ENCODE data around the gene C22orf23. TPM values are rescaled to one million over a fixed set of nuclear protein-coding genes. Genes with fewer than 3 reads are reported as not detected.

Gene C22orf23
- total RNA-seq, 2 donors from 2014 or later: not detected

DNA sequence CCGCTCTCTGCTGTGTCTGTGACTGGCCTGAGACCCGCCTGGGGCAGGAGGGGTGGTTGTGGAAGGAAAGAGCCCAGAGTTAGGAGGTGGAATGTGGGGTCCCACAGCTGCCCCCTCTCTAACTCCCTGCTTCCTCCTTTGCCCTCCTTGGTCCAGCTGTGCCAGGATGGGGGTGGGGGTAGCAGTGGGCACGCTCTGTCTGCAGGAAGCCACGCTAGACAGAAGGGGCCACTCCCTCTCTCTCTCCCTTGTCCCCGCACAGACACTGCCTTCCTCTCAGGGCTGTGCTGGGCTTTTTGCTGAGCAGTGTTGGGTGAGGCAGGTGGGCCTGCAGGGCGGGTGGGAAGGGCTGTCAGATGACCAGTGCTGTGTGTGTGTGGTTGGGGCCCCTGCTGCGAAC is 33.0 kb upstream of the C22orf23 start:
- intact Hi-C loops (cut with DNase I): no loop called here
- WGBS, 2 donors: 67 to 89% methylated on average over 4 to 7 of the region's 7 CpGs
- no peaks in the 10 kb centered on the region for H3K27me3 ChIP-seq
- DNase-seq (no peak), ATAC-seq (peak; percentile 17)
- peak overlapping the region in 2 of 4 donors; percentile 17 to 34 for H3K27ac ChIP-seq
- H3K4me1 ChIP-seq: peaks cover 8% of the 10 kb centered on the region
- no peaks in the 10 kb centered on the region for H3K36me3 ChIP-seq (replicated peaks in 1 of 2; ENCODE audit: insufficient read depth in 1 of 2, low read depth in 2 of 2)
- H3K9me3 ChIP-seq: no peaks in the 10 kb centered on the region
- TF ChIP-seq, protein P1, sequence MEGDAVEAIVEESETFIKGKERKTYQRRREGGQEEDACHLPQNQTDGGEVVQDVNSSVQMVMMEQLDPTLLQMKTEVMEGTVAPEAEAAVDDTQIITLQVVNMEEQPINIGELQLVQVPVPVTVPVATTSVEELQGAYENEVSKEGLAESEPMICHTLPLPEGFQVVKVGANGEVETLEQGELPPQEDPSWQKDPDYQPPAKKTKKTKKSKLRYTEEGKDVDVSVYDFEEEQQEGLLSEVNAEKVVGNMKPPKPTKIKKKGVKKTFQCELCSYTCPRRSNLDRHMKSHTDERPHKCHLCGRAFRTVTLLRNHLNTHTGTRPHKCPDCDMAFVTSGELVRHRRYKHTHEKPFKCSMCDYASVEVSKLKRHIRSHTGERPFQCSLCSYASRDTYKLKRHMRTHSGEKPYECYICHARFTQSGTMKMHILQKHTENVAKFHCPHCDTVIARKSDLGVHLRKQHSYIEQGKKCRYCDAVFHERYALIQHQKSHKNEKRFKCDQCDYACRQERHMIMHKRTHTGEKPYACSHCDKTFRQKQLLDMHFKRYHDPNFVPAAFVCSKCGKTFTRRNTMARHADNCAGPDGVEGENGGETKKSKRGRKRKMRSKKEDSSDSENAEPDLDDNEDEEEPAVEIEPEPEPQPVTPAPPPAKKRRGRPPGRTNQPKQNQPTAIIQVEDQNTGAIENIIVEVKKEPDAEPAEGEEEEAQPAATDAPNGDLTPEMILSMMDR (IDR thresholded peaks at IDR 0.05): no peak
- no peak for TF ChIP-seq POLR2A (IDR thresholded peaks at IDR 0.05)
- no peak overlapping the region for H3K4me3 ChIP-seq

DNA sequence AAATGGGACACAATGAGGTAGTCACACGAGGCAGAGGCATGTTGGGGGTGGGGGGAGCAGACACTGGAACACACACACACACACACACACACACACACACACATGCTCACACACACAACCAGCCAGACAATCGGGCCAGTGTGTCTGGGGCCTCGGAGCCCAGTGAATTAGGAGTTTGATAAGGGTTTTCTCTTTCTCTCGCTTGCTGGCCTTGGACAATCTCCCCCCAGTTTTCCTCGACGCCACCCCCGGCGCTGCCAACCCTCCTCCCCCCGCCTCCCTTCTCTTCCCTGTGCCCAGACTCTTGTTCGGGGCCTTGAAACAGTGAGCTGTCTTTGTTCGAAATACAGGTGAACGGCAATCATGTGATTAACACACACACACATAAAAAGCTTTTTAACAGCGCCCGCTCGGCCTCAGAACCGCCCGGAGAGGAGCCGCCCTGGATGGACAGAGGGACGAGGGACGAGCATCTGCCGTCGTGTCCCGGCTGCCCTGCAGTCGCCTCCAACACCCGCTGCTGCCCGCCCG is 32.4 kb upstream of the C22orf23 start:
- ATAC-seq: peak; percentile 51
- no peak for TF ChIP-seq POLR2A (IDR thresholded peaks at IDR 0.05)
- TF ChIP-seq, protein P1 (IDR thresholded peaks at IDR 0.05): no peak
- no peaks in the 10 kb centered on the region for H3K27me3 ChIP-seq
- H3K9me3 ChIP-seq: no peaks in the 10 kb centered on the region
- peaks cover 13% of the 10 kb centered on the region for H3K4me1 ChIP-seq
- 62 to 78% methylated on average over 25 to 27 of the region's 27 CpGs for WGBS, 2 donors
- intact Hi-C loops (cut with DNase I): no loop called here
- no peak overlapping the region for H3K4me3 ChIP-seq
- H3K27ac ChIP-seq: peak overlapping the region in 3 of 4 donors; percentile 11 to 56 (median 34)
- no peaks in the 10 kb centered on the region for H3K36me3 ChIP-seq (replicated peaks in 1 of 2; ENCODE audit: insufficient read depth in 1 of 2, low read depth in 2 of 2)
- peak in 3 of 4 donors; percentile 16 to 38 (median 31) for DNase-seq

DNA sequence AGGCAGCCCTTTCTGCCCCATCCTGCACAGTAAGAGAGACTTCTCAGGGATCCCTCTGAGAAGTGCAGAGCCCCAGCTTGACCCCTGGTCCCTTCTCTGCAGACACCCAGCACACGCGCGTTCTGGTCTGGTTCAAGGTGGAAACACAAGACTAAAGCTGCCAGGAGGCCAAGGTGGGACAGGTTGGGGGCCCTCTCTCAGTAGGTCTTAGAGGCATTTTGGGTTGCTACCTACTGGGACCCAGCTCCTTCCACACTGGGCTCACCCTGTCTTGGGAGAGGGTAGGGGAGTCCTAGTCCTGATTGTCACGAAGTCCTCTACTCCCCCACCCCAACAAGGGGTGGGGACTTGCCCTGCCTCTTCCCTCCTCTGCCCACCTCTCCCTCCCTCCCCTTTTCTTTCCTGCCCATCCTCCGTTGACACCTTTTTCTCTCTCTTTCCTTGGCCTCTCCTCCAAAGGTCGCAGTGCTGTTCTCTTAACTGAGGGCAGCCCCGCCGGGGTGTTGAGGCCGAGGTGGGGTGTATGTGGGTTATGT is 31.7 kb upstream of the C22orf23 start:
- H3K27ac ChIP-seq: peak overlapping the region in 1 of 4 donors; percentile 56
- no peaks in the 10 kb centered on the region for H3K36me3 ChIP-seq (replicated peaks in 1 of 2; ENCODE audit: insufficient read depth in 1 of 2, low read depth in 2 of 2)
- H3K9me3 ChIP-seq: no peaks in the 10 kb centered on the region
- intact Hi-C loops (cut with DNase I): no loop called here
- no peak overlapping the region for H3K4me3 ChIP-seq
- no peak for DNase-seq
- no peak for ATAC-seq
- TF ChIP-seq, protein P1 (IDR thresholded peaks at IDR 0.05): no peak
- no peak for TF ChIP-seq POLR2A (IDR thresholded peaks at IDR 0.05)
- peaks cover 13% of the 10 kb centered on the region for H3K4me1 ChIP-seq
- H3K27me3 ChIP-seq: no peaks in the 10 kb centered on the region
- 87 to 93% methylated on average over 8 to 9 of the region's 9 CpGs for WGBS, 2 donors

DNA sequence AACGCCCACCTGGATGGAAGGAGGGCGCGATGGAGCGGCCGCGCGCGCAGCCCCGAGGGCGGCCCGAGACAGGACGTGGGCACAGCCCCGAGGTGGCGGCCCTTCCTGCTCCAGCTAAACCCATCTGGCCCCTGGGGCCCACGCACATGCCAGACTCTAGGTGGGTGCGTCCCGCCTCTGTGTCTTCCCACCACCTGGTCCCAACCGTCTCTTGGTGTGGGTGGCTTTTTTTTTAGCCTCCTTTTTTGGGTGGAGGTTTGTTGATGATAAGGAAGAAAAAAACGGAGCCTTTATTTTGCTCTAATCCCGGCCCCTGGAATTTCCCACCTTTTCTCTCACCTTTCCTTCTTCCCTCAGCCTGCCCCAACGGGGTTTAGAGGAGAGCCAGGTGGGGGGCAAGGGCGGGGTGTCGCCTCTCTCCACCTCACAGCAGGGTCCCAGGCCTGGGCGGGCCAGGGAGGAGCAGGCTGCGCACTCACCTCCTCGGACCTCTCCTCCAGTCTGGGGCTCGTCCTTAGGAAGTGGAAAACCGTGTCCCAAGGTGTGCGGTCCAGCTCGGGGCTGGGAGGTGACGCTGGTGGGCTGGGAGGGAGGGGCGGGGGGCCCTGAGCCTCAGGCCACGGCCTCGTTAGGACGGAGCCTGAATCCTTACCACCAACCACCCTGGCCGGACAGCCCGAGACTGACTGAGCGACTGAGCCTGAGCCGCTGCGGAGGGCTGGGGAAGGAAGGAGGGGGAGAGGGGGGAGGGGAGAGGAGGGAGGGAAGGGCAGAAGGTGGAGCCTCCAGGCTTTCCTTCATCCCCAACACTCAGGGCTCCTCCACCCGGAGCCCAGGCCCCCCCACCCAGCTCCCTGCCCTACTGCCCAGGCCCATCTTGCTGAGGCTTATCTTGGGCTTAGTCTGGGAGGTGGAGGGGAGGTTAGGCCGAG is 30.7 kb upstream of the C22orf23 start, which contains the start of gene SOX10:
TSS of gene SOX10 (minus strand) at position 696 of the 932 bp plus-strand sequence. CDS start 771 bp downstream, outside the sequence.
- WGBS, 2 donors: 83 to 89% methylated on average over 27 to 34 of the region's 42 CpGs
- H3K27ac ChIP-seq: peak within 1 kb of the TSS in 1 of 4 donors; percentile 56
- intact Hi-C loops (cut with DNase I): no loop called here
- H3K4me1 ChIP-seq: peaks cover 13% of the 10 kb centered on the region
- no peak within 1 kb of the TSS for H3K4me3 ChIP-seq
- DNase-seq (no peak), ATAC-seq (no peak)
- no peak for TF ChIP-seq POLR2A (IDR thresholded peaks at IDR 0.05)
- TF ChIP-seq, protein P1 (IDR thresholded peaks at IDR 0.05): no peak
- H3K27me3 ChIP-seq: no peaks in the 10 kb centered on the region
- H3K36me3 ChIP-seq (replicated peaks in 1 of 2; ENCODE audit: insufficient read depth in 1 of 2, low read depth in 2 of 2): no peaks in the 10 kb centered on the region
- H3K9me3 ChIP-seq: no peaks in the 10 kb centered on the region

Data from body of pancreas (tissue), 4 donors.